ENCODE measurements around the gene PADI4.

The PADI4 gene

DNA sequence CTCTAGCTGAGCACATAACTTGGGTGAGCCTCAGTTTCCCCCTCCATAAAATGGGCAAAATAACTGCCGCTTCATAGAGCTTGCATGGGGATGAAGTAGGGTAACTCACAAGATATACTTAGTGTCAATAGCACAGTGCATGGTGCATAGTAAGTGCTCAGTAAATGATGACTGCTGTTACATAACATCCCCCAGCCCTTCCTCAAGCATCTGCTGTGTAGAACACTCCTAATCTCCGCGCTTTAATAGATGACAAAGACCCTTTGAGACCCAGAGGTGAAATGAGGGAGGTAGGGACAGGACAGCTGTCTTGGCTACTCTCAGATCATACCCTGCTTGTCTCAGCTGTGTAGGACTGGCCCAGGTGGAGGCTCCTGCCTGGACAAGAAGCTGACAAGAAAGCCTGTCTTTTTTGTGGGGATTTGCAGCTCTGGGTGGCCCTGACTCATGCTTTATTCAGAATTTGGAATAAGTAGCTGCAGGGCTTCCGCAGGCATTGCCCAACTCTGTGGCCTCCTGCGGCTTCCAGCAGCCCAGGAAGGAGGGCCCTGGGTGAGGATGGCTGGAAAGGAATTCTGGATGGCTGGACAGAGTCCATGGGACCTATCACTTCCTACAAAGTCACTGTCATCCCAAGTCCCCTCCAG lies 20.7 kb upstream of the PADI4 start:
- DNase-seq, result no peak

DNA sequence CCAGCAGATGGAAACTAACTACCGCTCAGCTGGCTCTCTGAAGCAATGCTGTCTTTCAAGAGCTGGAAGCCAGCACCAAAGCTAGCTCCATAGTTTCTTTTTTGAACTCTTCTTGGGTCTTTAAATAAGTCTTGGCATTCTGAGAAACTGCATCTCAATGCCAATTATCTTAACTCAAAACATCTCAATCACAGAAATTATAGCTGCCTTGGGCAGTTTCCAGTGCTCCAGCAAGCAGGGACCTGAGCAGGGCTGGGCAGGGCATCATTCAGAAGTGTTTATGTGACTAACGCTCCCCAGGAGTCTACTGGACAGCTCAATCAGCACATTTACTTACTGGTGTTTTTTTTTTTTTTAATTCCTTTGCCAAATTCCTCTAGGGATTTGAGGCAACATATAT lies 18.3 kb upstream of the PADI4 start:
- no peak for DNase-seq

- DNase-seq, result no peak
Measured at GRCh38 chr1:17290553-17290952, 17.4 kb upstream of the PADI4 start.

- no peak for DNase-seq
Measured at GRCh38 chr1:17292299-17293160, 15.5 kb upstream of the PADI4 start.

GRCh38 chr1:17293681-17294425 lies 14.1 kb upstream of the PADI4 start:
- DNase-seq, result no peak

- no peak for DNase-seq
Measured at GRCh38 chr1:17295292-17295691, 12.7 kb upstream of the PADI4 start.

- no peak for DNase-seq
Measured at GRCh38 chr1:17296086-17296485, 11.9 kb upstream of the PADI4 start.

DNA sequence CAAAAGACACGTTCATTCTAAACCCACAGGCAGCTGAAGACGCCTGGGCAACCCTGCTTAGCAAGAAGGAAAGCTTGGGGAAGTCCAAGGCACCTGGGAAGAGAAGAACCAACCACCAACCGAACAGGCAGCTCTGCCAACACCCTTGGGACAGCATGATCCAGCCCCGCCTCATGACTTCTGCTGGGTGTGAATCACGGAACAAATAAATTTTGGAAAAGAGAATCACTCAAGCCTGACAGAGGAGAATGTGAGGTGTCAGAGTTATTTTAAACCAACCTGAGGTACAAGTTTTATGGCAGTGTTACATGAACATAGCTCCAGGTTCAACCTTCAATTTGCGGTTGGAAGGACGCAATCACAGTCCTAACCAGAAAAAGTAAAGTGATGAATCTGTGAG lies 10.0 kb upstream of the PADI4 start:
- DNase-seq, result no peak

- no peak for DNase-seq
Measured at GRCh38 chr1:17301767-17302166, 6.2 kb upstream of the PADI4 start.

DNA sequence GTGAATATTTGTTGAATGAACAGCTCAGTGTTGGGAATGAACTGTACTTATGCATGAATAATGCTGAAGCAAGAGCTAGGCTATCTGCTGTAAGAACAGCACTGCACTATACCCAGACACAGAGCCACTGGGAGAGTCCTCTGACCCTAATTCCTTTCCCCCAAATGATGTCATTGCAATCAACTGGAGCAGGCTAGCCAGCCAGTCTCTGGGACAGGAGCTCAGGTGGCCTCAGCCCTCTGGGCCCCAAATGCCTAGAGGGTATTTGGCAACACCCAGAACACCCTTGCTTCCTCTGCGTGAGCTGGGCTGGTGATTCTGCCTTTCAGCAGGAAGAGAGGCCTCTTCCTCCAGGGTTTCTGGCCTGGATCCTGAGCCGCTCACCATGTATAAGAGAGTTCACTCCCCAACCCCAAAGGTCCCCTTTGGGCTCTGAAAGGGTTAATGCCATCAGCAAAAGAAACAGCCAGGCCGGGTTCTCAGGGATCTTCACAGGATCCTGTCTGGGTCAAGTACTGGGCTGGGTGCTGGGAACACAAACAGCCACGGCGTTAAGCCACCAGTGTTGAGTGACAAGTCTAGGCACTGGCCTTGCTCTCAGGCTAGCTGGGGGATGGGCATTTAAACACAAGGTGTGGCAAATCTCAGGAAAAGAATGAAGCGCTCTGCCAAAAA lies 3.7 kb upstream of the PADI4 start:
- DNase-seq, result no peak

DNA sequence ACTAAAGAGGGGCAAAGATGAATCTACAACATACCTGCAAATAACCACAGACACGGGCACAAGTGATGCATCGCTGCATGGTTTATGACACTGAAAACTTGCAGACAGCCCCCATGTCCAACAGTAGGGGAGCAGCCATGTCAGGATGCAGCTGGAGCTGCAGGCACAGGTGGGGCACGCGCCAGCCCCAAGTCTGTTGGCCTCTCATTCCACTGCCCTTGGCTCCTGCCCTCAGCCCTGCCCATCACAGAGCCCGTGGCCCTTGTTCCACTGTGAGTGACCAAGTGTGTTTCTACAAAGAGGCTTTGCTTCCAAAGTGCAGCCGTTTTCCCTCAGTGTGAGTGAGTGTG lies 3.2 kb upstream of the PADI4 start:
- DNase-seq, result no peak

GRCh38 chr1:17305576-17306095 lies 2.4 kb upstream of the PADI4 start:
- DNase-seq, result no peak

GRCh38 chr1:17306407-17306806 lies 1.6 kb upstream of the PADI4 start:
- no peak for DNase-seq

DNA sequence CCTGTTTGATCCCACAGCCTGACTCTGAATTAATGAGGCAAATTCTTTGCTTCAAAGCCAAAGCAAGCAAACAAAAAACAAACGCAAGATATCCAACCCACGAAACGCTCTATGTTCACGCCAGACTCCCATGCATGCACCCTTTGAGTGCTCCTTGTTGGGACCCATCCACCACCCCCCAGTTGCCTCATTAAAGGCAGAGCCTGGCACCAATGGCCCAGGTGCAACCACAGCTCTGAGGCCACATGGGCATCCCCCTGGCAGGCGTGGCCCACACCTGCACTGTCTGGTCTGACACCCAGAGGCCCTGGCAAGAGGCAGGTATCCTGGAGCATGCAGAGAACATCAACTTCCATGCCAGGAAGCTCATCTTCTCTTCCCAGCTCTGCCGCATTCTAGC lies 1.1 kb upstream of the PADI4 start:
- DNase-seq, result no peak

- DNase-seq, result no peak
Measured at GRCh38 chr1:17307329-17307728, 668 bp upstream of the PADI4 start.

GRCh38 chr1:17308593-17308992 lies 596 bp downstream of the PADI4 start:
- DNase-seq, result no peak

DNA sequence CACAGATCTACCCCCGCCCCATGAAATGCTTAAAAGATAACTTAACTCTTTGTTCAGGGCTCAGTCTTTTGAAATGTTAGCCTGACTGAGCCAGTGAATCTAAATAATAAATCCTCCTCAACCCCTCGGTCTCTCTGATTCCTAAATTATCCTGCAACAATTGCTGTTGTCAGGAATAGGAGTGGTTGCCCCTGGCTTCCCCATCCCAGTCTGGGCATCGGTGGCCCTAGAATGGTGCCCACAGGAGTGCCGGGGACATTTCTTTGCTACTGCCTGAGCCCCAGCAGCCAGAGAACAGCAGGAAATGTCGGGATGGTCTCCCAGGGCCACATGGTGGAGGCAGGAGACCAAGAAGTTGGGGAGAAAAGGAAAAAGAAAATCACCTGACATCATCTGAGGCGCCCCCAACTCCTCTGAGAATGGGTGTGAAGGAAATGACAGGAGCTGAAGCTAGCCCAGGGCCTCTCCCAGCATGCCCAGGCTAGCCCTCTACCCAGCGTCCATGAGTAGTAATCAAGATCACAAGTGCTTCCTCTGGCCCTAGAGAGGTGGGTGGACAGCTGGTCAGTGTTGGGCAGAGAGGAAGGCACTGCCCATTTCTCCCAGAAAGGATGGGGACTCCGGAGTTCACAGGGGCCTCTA lies 1.6 kb downstream of the PADI4 start:
- DNase-seq, result no peak

- no peak for DNase-seq
Measured at GRCh38 chr1:17310068-17310640, 2.2 kb downstream of the PADI4 start.

GRCh38 chr1:17313530-17314309 lies 5.7 kb downstream of the PADI4 start:
- DNase-seq, result no peak

GRCh38 chr1:17314491-17314971 lies 6.5 kb downstream of the PADI4 start:
- no peak for DNase-seq

GRCh38 chr1:17315542-17316130 lies 7.6 kb downstream of the PADI4 start:
- no peak for DNase-seq

All from activated CD4-positive, alpha-beta T cell treated with anti-CD3 and anti-CD28 coated beads, Interleukin-10, Interleukin-2, amounts not matched to agents 100 ng/mL and 50 ng/mL, durations not matched to agents 16 hours and 8 hours (primary cell).